ENCODE measurements around the gene MADD.
A peak's percentile ranks its signal among the peaks of the same experiment; 100 is the strongest.

MADD gene

GRCh38 chr11:47375020-47375419 lies 105.1 kb downstream of the MADD start:
- DNase-seq (ENCODE audit: low read depth), result no peak
- no peak overlapping the region for H3K4me3 ChIP-seq (ENCODE audit: low read length)
- TF ChIP-seq, protein P1, sequence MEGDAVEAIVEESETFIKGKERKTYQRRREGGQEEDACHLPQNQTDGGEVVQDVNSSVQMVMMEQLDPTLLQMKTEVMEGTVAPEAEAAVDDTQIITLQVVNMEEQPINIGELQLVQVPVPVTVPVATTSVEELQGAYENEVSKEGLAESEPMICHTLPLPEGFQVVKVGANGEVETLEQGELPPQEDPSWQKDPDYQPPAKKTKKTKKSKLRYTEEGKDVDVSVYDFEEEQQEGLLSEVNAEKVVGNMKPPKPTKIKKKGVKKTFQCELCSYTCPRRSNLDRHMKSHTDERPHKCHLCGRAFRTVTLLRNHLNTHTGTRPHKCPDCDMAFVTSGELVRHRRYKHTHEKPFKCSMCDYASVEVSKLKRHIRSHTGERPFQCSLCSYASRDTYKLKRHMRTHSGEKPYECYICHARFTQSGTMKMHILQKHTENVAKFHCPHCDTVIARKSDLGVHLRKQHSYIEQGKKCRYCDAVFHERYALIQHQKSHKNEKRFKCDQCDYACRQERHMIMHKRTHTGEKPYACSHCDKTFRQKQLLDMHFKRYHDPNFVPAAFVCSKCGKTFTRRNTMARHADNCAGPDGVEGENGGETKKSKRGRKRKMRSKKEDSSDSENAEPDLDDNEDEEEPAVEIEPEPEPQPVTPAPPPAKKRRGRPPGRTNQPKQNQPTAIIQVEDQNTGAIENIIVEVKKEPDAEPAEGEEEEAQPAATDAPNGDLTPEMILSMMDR (IDR thresholded peaks at IDR 0.05; ENCODE audit: insufficient read depth, low read depth, low read length, missing control alignments), result no peak

DNA sequence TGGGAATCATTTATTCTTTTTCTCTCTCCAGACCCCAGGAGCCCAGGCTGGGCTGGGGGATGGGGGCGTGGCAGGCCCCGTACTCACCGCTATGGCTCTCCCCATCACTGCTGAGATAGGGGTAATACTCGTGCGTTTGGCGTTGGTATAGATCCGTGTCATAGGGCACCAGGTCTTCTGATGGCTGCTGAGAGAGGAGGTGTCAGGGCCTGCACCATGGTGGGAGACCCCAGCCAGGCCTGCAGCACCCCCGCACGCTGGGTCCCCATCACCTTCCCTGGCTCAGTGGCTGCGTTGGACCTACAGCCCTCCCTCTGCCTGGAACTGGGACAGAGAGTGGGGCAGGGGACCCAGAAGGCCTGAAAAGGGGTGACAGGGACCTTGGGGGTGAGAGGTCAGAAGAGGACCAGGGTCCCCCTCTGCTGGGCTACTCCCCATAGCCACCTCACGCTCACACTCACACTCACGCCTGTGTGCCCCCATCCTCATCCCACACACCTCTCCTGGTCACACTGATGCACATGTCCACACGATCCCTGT lies 105.7 kb downstream of the MADD start:
- TF ChIP-seq, protein P1 (IDR thresholded peaks at IDR 0.05; ENCODE audit: insufficient read depth, low read depth, low read length, missing control alignments), result no peak
- H3K4me3 ChIP-seq (ENCODE audit: low read length), result no peak overlapping the region
- DNase-seq (ENCODE audit: low read depth), result no peak

DNA sequence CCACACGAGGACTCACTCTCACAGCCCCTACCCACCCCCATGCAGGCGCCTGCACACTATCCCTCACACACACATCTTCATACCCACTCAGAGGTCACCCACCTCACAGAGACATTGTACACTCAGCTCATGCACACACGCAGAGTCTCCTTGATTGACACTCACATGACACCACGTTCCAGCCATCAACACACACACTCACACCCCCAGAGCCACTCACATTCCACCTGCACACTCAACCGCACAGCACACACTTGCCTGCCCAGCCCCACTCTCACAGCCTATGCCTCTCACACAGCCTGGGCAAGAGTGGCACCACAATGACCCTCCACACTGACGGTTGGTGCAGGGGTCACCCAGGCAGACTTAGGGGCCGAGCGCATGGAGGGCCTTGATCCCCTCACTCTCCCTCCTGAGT lies 106.2 kb downstream of the MADD start:
- H3K4me3 ChIP-seq (ENCODE audit: low read length), result no peak overlapping the region
- TF ChIP-seq, protein P1 (IDR thresholded peaks at IDR 0.05; ENCODE audit: insufficient read depth, low read depth, low read length, missing control alignments), result no peak
- no peak for DNase-seq (ENCODE audit: low read depth)

DNA sequence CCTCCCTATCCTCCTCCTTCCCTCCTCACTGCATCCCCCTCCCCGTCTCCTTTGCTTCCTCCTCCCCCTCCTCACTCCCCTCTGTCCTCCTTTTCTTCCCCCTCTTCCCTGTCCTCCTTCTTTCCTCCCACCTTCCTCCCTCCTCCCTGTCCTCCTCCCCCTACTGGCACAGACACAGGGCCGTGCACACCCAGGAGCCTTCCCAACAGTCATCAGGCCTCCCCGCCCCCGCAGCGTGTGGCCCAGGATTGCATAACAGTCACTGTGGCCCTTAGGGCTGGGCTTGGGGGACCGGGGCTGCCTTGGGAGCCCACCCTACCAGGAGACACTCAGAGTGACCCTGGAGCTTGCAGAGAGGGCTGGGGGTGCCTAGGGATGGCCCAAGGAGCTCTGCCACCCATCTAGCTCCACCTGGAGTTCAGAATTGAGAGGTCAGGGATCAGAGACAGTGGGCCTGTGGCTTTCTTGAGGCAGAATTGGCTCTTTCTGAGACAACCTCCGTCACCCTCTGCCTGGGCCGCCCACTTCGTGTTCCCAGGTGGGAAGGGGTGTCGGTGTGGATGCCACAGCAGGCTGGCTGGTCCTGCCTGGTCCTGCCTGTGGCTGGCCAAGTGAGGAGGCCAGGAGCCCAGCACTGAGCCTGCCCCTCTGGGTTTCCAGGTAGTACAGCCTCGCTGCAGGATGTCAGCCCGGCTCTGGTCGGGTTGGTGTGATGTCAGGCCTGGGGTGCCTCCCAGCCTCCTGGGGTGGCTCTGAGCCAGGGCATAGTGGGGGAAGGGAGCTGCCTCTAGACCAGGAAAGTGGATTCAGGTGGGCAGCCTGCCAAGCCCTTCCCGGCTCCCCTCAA lies 106.8 kb downstream of the MADD start:
- no peak overlapping the region for H3K4me3 ChIP-seq (ENCODE audit: low read length)
- TF ChIP-seq, protein P1 (IDR thresholded peaks at IDR 0.05; ENCODE audit: insufficient read depth, low read depth, low read length, missing control alignments), result no peak
- peak; percentile 30 for DNase-seq (ENCODE audit: low read depth)

DNA sequence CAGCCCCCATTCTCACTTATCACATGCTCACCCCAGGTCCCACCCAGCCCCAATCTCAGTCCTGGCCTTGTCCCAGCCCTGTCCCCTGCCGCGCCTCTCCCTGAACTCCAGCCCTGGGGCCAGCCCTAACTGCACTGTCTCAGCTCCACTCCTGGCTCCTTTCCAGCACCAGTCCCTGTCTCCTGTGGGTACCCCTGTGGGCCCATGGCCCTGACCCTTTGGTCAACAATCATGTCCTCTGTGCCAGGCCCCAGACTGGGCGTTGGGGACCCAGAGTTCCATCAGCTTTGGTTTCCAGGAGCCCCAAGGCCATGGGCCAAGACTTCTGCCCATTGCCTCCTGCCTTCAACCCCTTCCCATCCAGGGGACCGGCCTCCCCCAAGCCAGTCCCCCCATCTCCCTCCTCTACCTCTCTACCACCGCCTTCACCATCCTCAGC lies 107.7 kb downstream of the MADD start:
- TF ChIP-seq, protein P1 (IDR thresholded peaks at IDR 0.05; ENCODE audit: insufficient read depth, low read depth, low read length, missing control alignments), result no peak
- H3K4me3 ChIP-seq (ENCODE audit: low read length), result no peak overlapping the region
- DNase-seq (ENCODE audit: low read depth), result no peak

DNA sequence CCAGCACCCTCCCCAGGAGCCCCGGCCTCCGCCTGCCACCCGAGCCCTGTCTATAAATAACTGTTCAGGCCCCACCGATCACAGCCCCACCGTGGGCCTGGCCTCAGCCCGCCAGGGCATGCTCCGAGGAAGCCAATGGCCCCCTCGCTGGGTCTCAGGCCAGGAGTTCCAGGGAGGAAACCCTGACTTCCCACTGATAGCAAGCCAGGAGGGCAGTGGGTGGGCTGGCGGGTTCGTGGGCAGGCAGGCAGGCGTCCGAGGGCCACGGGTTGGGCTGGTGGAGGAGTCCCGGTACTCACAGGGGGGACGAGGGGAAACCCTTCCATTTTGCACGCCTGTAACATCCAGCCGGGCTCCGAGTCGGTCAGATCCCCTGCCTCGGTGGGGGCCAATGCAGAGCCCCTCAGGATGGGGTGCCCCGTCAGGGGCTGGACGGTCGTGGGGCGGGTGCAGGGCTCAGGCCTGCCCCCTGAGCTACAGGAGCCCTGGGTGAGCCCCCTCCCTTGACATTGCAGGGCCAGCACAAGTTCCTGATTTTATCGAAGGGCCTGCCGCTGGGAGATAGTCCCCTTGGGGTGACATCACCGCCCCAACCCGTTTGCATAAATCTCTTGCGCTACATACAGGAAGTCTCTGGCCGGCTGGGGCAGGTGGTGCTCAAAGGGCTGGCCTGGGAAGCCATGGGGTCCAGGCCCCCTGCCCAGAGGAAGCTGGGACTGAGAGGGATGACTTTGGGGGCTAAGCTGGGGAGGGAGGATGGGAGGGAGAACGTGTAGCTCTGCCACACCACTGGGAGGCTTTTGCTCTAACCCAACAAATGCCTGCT lies 108.3 kb downstream of the MADD start, which contains the start of gene SPI1:
SPI1 (minus strand) TSS at position 538 of the 826 bp plus-strand sequence; CDS start at position 344, 194 bp downstream.
- no peak within 1 kb of the TSS for H3K4me3 ChIP-seq (ENCODE audit: low read length)
- DNase-seq (ENCODE audit: low read depth), result no peak
- TF ChIP-seq, protein P1 (IDR thresholded peaks at IDR 0.05; ENCODE audit: insufficient read depth, low read depth, low read length, missing control alignments), result no peak

Data from epithelial cell of esophagus (primary cell).